GM18873 (cell line): ENCODE results near the gene KMT5B.

Experiments used
- ATAC-seq: cut with Tn5 transposase; IDR thresholded peaks from one replicate; pipeline ENCODE4 v1.9.1; 2021; ENCODE audit warnings: mild to moderate bottlenecking, moderate library complexity, moderate number of reproducible peaks; ENCODE audit not compliant: unreplicated experiment, low FRiP score

Gene KMT5B

DNA sequence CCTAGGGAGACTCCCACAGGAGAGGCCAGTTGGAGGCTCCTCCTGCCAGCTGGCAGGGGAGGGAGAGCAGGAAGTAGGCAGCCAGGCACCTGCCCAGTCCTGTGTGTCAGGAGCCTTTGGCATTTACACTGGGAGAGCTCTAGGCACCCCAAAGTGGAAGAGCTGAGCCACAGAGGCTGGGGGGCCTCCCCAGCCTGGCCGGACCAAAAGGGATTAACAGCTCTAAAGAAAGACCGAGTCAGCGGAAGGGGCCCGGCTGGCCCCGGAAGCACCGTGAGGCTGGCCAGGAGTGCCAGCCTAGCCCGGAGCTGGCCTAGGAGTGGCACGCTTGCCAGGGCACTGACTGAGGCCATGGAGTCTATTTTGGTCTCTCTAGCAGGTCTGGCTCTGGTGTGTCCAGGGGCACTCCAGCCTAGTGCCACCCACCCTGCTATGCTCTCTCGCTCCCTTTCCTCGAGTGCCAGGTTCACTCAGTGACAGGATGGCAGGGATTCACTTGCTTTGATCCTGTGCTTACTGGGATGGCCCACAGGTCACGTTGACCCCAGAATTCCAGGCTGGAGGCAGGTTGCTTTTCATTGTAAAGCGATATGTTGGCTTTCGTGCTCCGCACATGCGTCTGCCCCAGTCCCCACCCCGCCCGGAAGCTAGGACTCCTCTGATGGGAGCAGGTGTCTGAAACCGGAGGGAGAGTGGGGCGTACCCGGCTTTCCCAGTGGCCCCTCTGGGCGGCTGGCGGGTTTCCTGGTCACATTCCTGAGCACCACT, 3.3 kb upstream of the KMT5B start:
- ATAC-seq = no peak

GRCh38 chr11:68215524-68216170, 2.6 kb upstream of the KMT5B start:
- no peak for ATAC-seq

- ATAC-seq = no peak
Observed at GRCh38 chr11:68215087-68215445, 2.0 kb upstream of the KMT5B start.

- ATAC-seq = no peak
Observed at GRCh38 chr11:68214173-68215086, 1.3 kb upstream of the KMT5B start.

GRCh38 chr11:68213555-68214172, 568 bp upstream of the KMT5B start:
- no peak for ATAC-seq

- ATAC-seq = no peak
Observed at GRCh38 chr11:68212421-68213134, 518 bp downstream of the KMT5B start.

DNA sequence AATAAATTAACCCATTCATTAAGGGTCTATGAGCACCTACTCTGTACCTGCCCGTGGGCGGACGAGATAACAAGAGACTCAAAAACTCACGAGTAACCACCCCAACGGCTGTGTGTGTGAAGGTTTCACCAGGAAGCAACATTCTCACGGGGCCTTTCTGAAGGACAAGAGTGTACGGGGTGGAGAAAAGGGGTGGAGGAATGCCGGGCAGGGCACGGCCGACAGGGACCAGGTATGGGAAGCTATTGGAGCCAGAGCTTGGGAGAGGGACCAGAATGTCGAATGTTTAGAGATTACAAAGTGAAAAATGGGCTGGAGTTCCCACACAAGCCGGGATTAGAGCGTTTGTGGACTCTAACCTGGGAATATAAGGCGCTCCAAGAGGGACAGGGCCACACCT, 1.6 kb downstream of the KMT5B start:
- ATAC-seq = no peak

- no peak for ATAC-seq
Observed at GRCh38 chr11:68206211-68206610, 6.9 kb downstream of the KMT5B start.

GRCh38 chr11:68204402-68204801, 8.7 kb downstream of the KMT5B start:
- ATAC-seq = no peak

DNA sequence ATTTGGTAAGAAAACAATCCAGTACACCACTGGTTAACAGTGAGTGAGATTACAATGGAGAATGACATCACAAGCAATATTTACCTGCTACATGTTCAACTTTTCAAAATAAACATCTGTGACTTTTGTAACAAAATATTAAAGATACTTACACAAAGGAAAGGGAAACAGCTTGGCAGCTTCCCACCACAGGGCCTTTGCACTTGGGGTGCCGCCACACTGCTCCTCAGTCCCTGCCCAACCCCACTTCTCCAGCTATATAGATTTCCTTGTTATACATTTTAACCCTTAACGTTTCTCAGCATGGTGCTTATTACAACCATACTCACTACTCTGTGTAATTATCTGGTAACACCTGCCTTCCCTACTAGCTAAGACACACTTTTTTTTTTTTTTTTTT, 10.9 kb downstream of the KMT5B start:
- no peak for ATAC-seq

GRCh38 chr11:68201492-68201891, 11.6 kb downstream of the KMT5B start:
- no peak for ATAC-seq

- ATAC-seq = no peak
Observed at GRCh38 chr11:68200639-68201038, 12.5 kb downstream of the KMT5B start.

DNA sequence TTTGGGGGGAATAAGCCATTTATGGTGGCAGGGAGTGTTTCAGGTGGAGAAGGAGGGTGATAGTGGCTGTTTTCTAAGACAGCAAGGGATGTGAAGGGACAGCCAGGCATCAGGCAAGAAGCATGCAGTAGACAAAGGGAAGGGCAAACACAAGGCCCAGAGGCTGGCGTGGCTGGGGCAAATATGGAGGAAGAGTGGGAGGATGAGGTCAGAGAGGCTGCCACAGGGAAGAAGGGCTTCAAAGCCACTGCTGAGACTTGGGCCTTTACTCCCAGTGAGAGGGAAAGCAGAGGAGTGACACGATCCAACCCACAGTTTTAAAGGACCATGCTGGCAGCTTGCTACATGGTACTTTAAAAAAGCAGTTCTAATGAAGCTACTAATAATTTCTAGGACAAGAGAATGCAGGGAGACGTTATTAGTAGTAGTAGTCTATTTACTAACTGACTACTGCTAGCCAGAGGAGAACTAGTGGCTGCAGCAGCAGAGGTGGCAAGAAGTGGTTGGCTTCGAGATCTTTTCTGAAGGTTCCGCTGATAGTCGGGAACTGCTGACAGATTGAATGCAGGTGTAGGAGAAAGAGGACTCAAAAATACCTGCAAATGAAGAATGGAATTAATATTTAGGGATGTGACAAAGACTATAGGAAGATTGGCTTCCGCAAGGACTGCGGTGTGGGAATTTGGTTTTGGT, 13.7 kb downstream of the KMT5B start:
- no peak for ATAC-seq

DNA sequence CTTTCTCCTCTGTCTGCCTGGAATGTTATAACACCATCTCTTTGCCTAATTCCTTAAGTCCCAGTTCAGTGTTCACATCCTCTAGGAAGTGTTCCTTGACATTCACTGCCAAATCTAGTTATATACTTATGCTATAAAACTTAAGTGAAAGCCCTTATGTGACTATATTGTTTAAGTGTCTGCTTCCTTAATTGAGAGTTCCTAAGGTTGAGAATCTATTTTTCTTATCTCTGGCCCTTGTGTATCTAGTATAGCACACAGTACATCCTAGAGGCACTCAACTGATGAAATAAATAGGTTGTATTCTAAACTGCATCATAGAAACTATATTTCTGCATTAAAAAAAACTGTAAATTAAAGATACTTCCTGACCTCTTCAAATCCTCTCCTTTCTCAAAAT, 16.9 kb downstream of the KMT5B start:
- no peak for ATAC-seq

- no peak for ATAC-seq
Observed at GRCh38 chr11:68194675-68195294, 18.3 kb downstream of the KMT5B start.

DNA sequence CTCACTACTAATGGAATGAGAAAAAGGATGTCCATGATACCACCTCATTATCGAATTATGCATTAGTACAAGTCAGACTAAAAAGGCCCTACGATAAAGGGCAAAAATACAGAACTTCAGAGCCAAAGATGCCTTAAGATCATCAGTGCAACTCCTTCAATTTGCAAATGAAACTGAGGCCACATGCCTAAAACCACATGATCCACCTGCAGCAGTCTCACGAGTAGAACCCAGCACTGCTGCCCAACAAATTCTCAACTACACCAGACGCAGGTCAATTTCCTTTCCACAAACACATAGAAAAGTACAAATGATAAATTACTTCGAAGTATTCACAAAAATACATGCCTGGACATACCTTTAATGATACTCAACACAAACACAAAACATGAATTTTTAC, 20.1 kb downstream of the KMT5B start:
- no peak for ATAC-seq

DNA sequence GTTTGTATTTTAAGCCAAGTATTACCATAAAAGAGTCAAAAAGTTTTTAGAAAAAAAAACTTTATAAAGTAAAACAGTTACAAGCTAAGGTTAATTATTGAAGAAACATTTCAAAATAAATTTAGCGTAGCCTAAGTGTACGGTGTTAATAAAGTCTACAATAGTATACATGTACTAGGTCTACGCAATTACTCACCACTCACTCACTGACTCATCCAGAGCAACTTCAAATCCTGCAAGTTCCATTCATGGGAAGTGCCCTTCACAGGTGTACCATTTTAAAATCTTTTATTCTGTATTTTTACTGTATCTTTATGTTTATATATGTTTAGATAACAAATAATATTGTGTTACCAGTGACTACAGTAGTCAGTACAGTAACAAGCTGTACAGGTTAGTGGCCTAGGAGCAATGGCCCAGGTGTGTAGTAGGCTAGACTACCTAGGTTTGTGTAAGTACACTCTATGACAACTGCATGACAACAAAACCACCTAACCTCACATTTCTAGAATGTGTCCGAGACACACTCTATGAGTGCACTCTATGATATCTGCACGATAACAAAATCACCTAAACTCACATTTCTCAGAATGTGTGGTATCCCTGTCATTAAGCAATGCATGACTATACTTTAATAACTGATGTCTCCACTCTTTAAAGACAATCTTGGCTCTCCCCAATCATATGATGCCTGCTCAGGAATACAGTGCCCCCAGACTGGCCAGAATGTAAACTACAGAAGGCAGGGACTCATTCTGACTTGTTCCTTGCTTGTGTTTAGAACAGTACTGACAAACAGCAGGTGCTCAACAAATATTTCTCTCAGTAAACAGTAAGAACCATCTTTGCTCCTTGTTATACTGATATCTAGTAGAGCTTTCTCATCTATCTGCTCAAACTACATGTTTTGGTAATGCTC, 21.2 kb downstream of the KMT5B start:
- ATAC-seq = no peak

DNA sequence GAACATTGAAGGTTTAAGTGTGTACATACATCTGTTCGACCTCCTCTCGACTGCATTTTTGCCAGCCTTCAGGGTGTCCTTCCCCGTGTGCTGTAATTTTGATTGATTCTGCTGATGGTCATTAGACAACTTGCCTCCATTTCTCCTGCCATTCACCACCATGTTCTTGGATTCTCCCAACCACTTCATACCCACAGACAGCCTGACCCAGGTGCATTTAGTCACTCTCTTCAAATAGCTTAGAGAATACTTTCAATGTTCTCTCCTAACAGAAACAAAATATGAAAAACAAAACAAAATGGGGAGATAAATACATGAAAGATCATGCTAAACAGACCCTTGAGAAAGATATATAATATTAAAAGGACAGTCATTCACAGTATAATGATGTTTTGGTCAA, 23.2 kb downstream of the KMT5B start:
- no peak for ATAC-seq
